Measurements from ENCODE around the gene COX8C.
A peak's percentile ranks its signal among the peaks of the same experiment; 100 is the strongest.
"Not testable (repeated sequence)": the region's sequence is repeated elsewhere in the genome, so short reads cannot be mapped to it uniquely, and the experiment has no call there.

The COX8C gene

GRCh38 chr14:93320489-93320888 lies 26.5 kb upstream of the COX8C start:
- no peak for DNase-seq (ENCODE audit: low read depth, low spot score)

- DNase-seq (ENCODE audit: low read depth, low spot score) = no peak
Observed at GRCh38 chr14:93322929-93323599, 23.9 kb upstream of the COX8C start.

- no peak for DNase-seq (ENCODE audit: low read depth, low spot score)
Observed at GRCh38 chr14:93323600-93324174, 23.3 kb upstream of the COX8C start.

- DNase-seq (ENCODE audit: low read depth, low spot score) = no peak
Observed at GRCh38 chr14:93326196-93326595, 20.8 kb upstream of the COX8C start.

GRCh38 chr14:93328546-93328945 lies 18.4 kb upstream of the COX8C start:
- no peak for DNase-seq (ENCODE audit: low read depth, low spot score)

GRCh38 chr14:93329965-93330608 lies 16.9 kb upstream of the COX8C start:
- DNase-seq (ENCODE audit: low read depth, low spot score) = no peak

- no peak for DNase-seq (ENCODE audit: low read depth, low spot score)
Observed at GRCh38 chr14:93330609-93331000, 16.4 kb upstream of the COX8C start.

- no peak for DNase-seq (ENCODE audit: low read depth, low spot score)
Observed at GRCh38 chr14:93331002-93331727, 15.8 kb upstream of the COX8C start.

GRCh38 chr14:93331728-93332396 lies 15.1 kb upstream of the COX8C start:
- DNase-seq (ENCODE audit: low read depth, low spot score) = no peak

- no peak for DNase-seq (ENCODE audit: low read depth, low spot score)
Observed at GRCh38 chr14:93332397-93332852, 14.6 kb upstream of the COX8C start.

GRCh38 chr14:93332853-93333630 lies 13.9 kb upstream of the COX8C start, which contains the start of gene BTBD7:
BTBD7 (minus strand) TSS chr14:93333036; CDS start chr14:93296051, 36,985 bp downstream.
- DNase-seq (ENCODE audit: low read depth, low spot score) = peak; percentile 54

- DNase-seq (ENCODE audit: low read depth, low spot score) = no peak
Observed at GRCh38 chr14:93333631-93334103, 13.3 kb upstream of the COX8C start.

- DNase-seq (ENCODE audit: low read depth, low spot score) = no peak
Observed at GRCh38 chr14:93337143-93337753, 9.7 kb upstream of the COX8C start.

- DNase-seq (ENCODE audit: low read depth, low spot score) = no peak
Observed at GRCh38 chr14:93337884-93338283, 9.1 kb upstream of the COX8C start.

GRCh38 chr14:93343266-93343665 lies 3.7 kb upstream of the COX8C start:
- no peak for DNase-seq (ENCODE audit: low read depth, low spot score)

- no peak for DNase-seq (ENCODE audit: low read depth, low spot score)
Observed at GRCh38 chr14:93343797-93344196, 3.2 kb upstream of the COX8C start.

- DNase-seq (ENCODE audit: low read depth, low spot score) = no peak
Observed at GRCh38 chr14:93347850-93348249, 868 bp downstream of the COX8C start.

- no peak for DNase-seq (ENCODE audit: low read depth, low spot score)
Observed at GRCh38 chr14:93348292-93348691, 1.3 kb downstream of the COX8C start.

GRCh38 chr14:93354873-93355272 lies 7.9 kb downstream of the COX8C start:
- not testable (repeated sequence) for DNase-seq (ENCODE audit: low read depth, low spot score)

- DNase-seq (ENCODE audit: low read depth, low spot score) = no peak
Observed at GRCh38 chr14:93368996-93369712, 22.2 kb downstream of the COX8C start.

Data from iPS DF 19.7 (cell line).